Esophagus muscularis mucosa (tissue), 4 donors: ENCODE measurements around the gene AGPAT4.

Experiments used
- EP300 ChIP-seq: sonication (generic); formaldehyde crosslinking; IDR thresholded peaks from one replicate; pipeline ENCODE4 v1.6.1; 2017; ENCODE audit warnings: antibody characterized with exemption
- POLR2A ChIP-seq: fragments of 450-650 bp; IDR thresholded peaks from one replicate; pipeline ENCODE4 v1.6.1; 2017; ENCODE audit warnings: antibody characterized with exemption, moderate library complexity, mild to moderate bottlenecking, low read depth
- TF ChIP-seq, protein P1 (sequence below), 3 experiments: fragments of 200-600 bp in 2 of 3; fragments of 450-650 bp in 1 of 3; sonication (generic) in 2 of 3; IDR thresholded peaks; one replicate each; pipeline ENCODE4 v1.5.1; 2017 to 2019; ENCODE audit warnings: antibody characterized with exemption in 3 of 3, mild to moderate bottlenecking in 2 of 3, moderate library complexity in 1 of 3

DNA sequence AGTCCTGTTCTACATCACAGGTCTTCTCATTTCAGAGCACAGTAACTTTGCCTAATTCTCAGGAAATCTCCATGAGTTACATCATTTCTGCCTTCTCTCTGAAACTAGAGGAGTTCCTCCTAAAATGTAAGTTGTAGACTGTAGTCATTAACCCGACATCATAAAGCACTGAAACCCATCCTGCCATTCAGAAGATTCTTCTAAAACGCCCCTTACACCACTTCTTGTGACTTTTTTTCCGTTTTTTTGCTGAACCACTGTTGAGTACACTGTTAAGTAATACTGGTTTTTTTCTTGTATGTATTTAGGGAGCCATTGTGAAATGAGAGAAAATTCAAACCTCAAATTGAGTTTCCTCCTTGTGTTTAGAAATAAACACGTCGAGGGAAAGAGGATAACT is 164.9 kb downstream of the AGPAT4 start:
- TF ChIP-seq, protein P1, sequence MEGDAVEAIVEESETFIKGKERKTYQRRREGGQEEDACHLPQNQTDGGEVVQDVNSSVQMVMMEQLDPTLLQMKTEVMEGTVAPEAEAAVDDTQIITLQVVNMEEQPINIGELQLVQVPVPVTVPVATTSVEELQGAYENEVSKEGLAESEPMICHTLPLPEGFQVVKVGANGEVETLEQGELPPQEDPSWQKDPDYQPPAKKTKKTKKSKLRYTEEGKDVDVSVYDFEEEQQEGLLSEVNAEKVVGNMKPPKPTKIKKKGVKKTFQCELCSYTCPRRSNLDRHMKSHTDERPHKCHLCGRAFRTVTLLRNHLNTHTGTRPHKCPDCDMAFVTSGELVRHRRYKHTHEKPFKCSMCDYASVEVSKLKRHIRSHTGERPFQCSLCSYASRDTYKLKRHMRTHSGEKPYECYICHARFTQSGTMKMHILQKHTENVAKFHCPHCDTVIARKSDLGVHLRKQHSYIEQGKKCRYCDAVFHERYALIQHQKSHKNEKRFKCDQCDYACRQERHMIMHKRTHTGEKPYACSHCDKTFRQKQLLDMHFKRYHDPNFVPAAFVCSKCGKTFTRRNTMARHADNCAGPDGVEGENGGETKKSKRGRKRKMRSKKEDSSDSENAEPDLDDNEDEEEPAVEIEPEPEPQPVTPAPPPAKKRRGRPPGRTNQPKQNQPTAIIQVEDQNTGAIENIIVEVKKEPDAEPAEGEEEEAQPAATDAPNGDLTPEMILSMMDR (IDR thresholded peaks at IDR 0.05) = no peak
- TF ChIP-seq POLR2A (no peak), EP300 (no peak)
